Measurements from ENCODE around the gene TMEM245. TPM values are rescaled to one million over a fixed set of nuclear protein-coding genes. Genes with fewer than 3 reads are reported as not detected.
A peak's percentile ranks its signal among the peaks of the same experiment; 100 is the strongest.

Gene TMEM245
- 10 to 100 TPM; 14.0 to 78.8 (median 68.3) TPM for total RNA-seq

- peak; percentile 70 to 85 for TF ChIP-seq POLR2A (IDR thresholded peaks at IDR 0.05)
- TF ChIP-seq CTCF (IDR thresholded peaks at IDR 0.05): no peak
- Histone ChIP-seq H3K36me3 (no peaks in the 10 kb centered on the region), H3K4me1 (peaks cover 0 to 44% (median 7%) of the 10 kb centered on the region in 4 donors), H3K9me3 (no peaks in the 10 kb centered on the region), H3K27ac (peak within 1 kb of the TSS; percentile 87 to 97 (median 93)), H3K27me3 (no peaks in the 10 kb centered on the region), H3K4me3 (peak within 1 kb of the TSS; percentile 86 to 97 (median 95))
- DNase-seq: peak; percentile 93 to 98 (median 94)
Measured at GRCh38 chr9:109119439-109120203, at the start of gene TMEM245. Gene TMEM245, minus strand, starts transcription at chr9:109119947. Its CDS starts 34 bp downstream, at chr9:109119913.

GRCh38 chr9:109168170-109168569 lies 48.4 kb upstream of the TMEM245 start:
- no peak overlapping the region for H3K27ac ChIP-seq
- H3K36me3 ChIP-seq: no peaks in the 10 kb centered on the region
- no peak for DNase-seq
- no peak overlapping the region for H3K4me3 ChIP-seq
- H3K27me3 ChIP-seq: no peaks in the 10 kb centered on the region
- peaks cover 0 to 9% (median 0%) of the 10 kb centered on the region in 4 donors for H3K4me1 ChIP-seq
- TF ChIP-seq CTCF (IDR thresholded peaks at IDR 0.05): no peak
- TF ChIP-seq POLR2A (IDR thresholded peaks at IDR 0.05): no peak
- no peaks in the 10 kb centered on the region for H3K9me3 ChIP-seq

- TF ChIP-seq POLR2A (IDR thresholded peaks at IDR 0.05): no peak
- no peak for TF ChIP-seq CTCF (IDR thresholded peaks at IDR 0.05)
- Histone ChIP-seq H3K9me3 (no peaks in the 10 kb centered on the region), H3K27me3 (no peaks in the 10 kb centered on the region), H3K36me3 (no peaks in the 10 kb centered on the region), H3K27ac (no peak overlapping the region), H3K4me1 (peaks cover 0 to 12% (median 0%) of the 10 kb centered on the region in 4 donors), H3K4me3 (no peak overlapping the region)
- DNase-seq: no peak
Measured at GRCh38 chr9:109167716-109168115, 48.0 kb upstream of the TMEM245 start.

GRCh38 chr9:109166771-109167601 lies 47.2 kb upstream of the TMEM245 start, which contains the start of gene FRRS1L:
Gene FRRS1L, minus strand, starts transcription at chr9:109167249. Its CDS starts 111 bp downstream, at chr9:109167138.
- H3K9me3 ChIP-seq: no peaks in the 10 kb centered on the region
- no peak for DNase-seq
- H3K27ac ChIP-seq: no peak within 1 kb of the TSS
- no peaks in the 10 kb centered on the region for H3K27me3 ChIP-seq
- no peaks in the 10 kb centered on the region for H3K36me3 ChIP-seq
- H3K4me1 ChIP-seq: peaks cover 0 to 17% (median 0%) of the 10 kb centered on the region in 4 donors
- TF ChIP-seq CTCF (IDR thresholded peaks at IDR 0.05) (no peak), POLR2A (IDR thresholded peaks at IDR 0.05) (no peak)
- H3K4me3 ChIP-seq: peak within 1 kb of the TSS in 2 of 4 donors; percentile 38 to 44

GRCh38 chr9:109166171-109166770 lies 46.5 kb upstream of the TMEM245 start:
- H3K4me1 ChIP-seq: peaks cover 0 to 19% (median 0%) of the 10 kb centered on the region in 4 donors
- H3K27ac ChIP-seq: no peak overlapping the region
- DNase-seq: no peak
- TF ChIP-seq CTCF (IDR thresholded peaks at IDR 0.05) (no peak), POLR2A (IDR thresholded peaks at IDR 0.05) (no peak)
- H3K9me3 ChIP-seq: no peaks in the 10 kb centered on the region
- H3K27me3 ChIP-seq: no peaks in the 10 kb centered on the region
- no peaks in the 10 kb centered on the region for H3K36me3 ChIP-seq
- H3K4me3 ChIP-seq: peak overlapping the region in 1 of 4 donors; percentile 38
